ENCODE measurements around the gene WDR33. TPM values are rescaled to one million over a fixed set of nuclear protein-coding genes. Genes with fewer than 3 reads are reported as not detected.

The WDR33 gene
- total and polyA plus RNA-seq, 2 of the 4 experiments (the other 2 are of a cell fraction): 19.6 to 41.2 TPM

GRCh38 chr2:127721311-127721977, 89.5 kb downstream of the WDR33 start:
- Histone ChIP-seq H2AK9ac (replicated peaks; ENCODE audit: low read depth, low read length, poor library complexity) (no peak overlapping the region), H3K18ac (ENCODE audit: low read depth, low read length) (no peak overlapping the region), H2BK120ac (ENCODE audit: low read depth, low read length) (no peak overlapping the region), H3K4ac (ENCODE audit: low read depth, low read length) (no peak overlapping the region), H2AK5ac (ENCODE audit: low read depth, low read length) (no peak overlapping the region), H2BK15ac (ENCODE audit: low read depth, low read length) (no peak overlapping the region), H4K20me1 (ENCODE audit: insufficient read depth, low read length) (no peaks in the 10 kb centered on the region), H3K4me2 (ENCODE audit: low read depth, low read length) (no peak overlapping the region), H3K27ac (ENCODE audit: insufficient read depth, low read length) (no peak overlapping the region), H3K4me1 (ENCODE audit: control insufficient read depth, insufficient read depth, low read length) (peaks cover 1% of the 10 kb centered on the region; the same call in 1 of the 2 replicates), H2AFZ (replicated peaks; ENCODE audit: low read length, poor library complexity) (no peak overlapping the region), H4K91ac (ENCODE audit: insufficient read depth, low read depth, low read length) (no peak overlapping the region), H3K36me3 (ENCODE audit: control insufficient read depth, insufficient read depth, low read length) (peaks cover 31% of the 10 kb centered on the region), H3K23ac (ENCODE audit: low read depth, low read length) (no peak overlapping the region), H3K9me3 (ENCODE audit: control insufficient read depth, insufficient read depth, low read length) (no peaks in the 10 kb centered on the region), H4K8ac (ENCODE audit: low read depth in 2 of 2, low read length in 2 of 2) (no peak overlapping the region), H3K4me3 (ENCODE audit: insufficient read depth, low read depth, low read length) (no peak overlapping the region), H3K56ac (ENCODE audit: extremely low read depth, insufficient read depth, low read length) (no peak overlapping the region), H3K79me1 (ENCODE audit: low read depth in 1 of 2, low read length in 2 of 2) (peaks cover 0 to 9% of the 10 kb centered on the region in 2 experiments; a peak in 1 of 4 replicates), H3K27me3 (ENCODE audit: control insufficient read depth, insufficient read depth, low read length) (no peaks in the 10 kb centered on the region), H2BK20ac (ENCODE audit: low read depth, low read length) (no peak overlapping the region), H3K14ac (replicated peaks; ENCODE audit: low read depth, low read length) (no peak overlapping the region), H3K9ac (ENCODE audit: low read depth, low read length) (no peak overlapping the region), H4K5ac (ENCODE audit: low read depth, low read length) (no peak overlapping the region), H3K9me1 (ENCODE audit: insufficient read depth, low read length) (peaks cover 8% of the 10 kb centered on the region), H2BK5ac (ENCODE audit: low read depth, low read length, poor library complexity, severe bottlenecking) (no peak overlapping the region)
- dilution Hi-C loops (cut with HindIII; ENCODE audit: low sequenced_read_pairs, unreplicated experiment): no loop called here
- TF ChIP-seq BHLHE40 (IDR thresholded peaks at IDR 0.05; ENCODE audit: low read depth, low read length) (peak; percentile 66), CHD1 (IDR thresholded peaks at IDR 0.05; ENCODE audit: low read depth, low read length) (no peak)
- peak; percentile 85 for ATAC-seq (ENCODE audit: low read depth)
- intact Hi-C loops (cut with micrococcal nuclease): no loop called here
- POLR2A ChIA-PET (ENCODE audit: unreplicated experiment): no interaction called here
- peak; percentile 68 for DNase-seq
- in situ Hi-C loops (cut with MboI; ENCODE audit: low sequenced_read_pairs): no loop called here
- no CpG with 5 or more reads among the region's 6 CpGs for WGBS, 2 experiments (ENCODE audit: extremely low coverage in 2 of 2, insufficient read length in 1 of 2)
- no TSS peak for BruUV-seq (replicated peaks)
- CTCF ChIA-PET: no interaction called here
